HUES6 (cell line): ENCODE data around the gene RPP14.

Source experiments
- H3K27ac ChIP-seq: 2 replicates; pipeline ENCODE4 v1.7.0; 2013; ENCODE audit warnings: low read depth, mild to moderate bottlenecking, low read length, inconsistent platforms
- H3K27me3 ChIP-seq: 2 replicates; pipeline ENCODE4 v1.6.1; 2013; ENCODE audit warnings: low read length; ENCODE audit not compliant: control insufficient read depth, insufficient read depth
- H3K36me3 ChIP-seq: 2 replicates; pipeline ENCODE4 v1.6.1; 2013; ENCODE audit warnings: low read length; ENCODE audit not compliant: control insufficient read depth, insufficient read depth
- H3K4me1 ChIP-seq: 2 replicates; pipeline ENCODE4 v1.6.1; 2013; ENCODE audit warnings: low read length; ENCODE audit not compliant: control insufficient read depth, insufficient read depth
- H3K4me3 ChIP-seq: 2 replicates; pipeline ENCODE4 v1.5.1; 2013; ENCODE audit warnings: low read depth, low read length
- H3K9ac ChIP-seq: one replicate; pipeline ENCODE4 v1.6.1; 2013; ENCODE audit warnings: mild to moderate bottlenecking, low read length
- H3K9me3 ChIP-seq: 2 replicates; pipeline ENCODE4 v1.6.1; 2013; ENCODE audit warnings: low read depth, low read length; ENCODE audit not compliant: control insufficient read depth, insufficient read depth

The RPP14 gene

DNA sequence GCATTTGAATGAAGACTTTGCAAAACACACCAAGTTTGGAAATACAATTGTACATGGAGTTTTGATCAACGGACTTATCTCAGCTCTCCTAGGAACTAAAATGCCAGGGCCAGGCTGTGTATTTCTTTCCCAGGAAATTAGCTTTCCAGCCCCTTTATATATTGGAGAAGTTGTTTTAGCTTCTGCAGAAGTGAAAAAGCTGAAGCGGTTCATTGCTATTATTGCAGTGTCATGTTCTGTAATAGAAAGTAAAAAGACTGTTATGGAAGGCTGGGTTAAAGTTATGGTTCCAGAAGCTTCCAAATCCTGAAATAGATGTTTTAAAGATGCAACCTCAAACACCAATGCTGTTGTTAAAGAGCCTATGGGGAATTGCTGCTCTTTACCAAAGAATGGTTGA lies 11.8 kb downstream of the RPP14 start:
- no peaks in the 10 kb centered on the region for H3K9me3 ChIP-seq
- H3K27ac ChIP-seq, result no peak overlapping the region
- H3K4me3 ChIP-seq, result no peak overlapping the region
- peaks cover 17% of the 10 kb centered on the region for H3K4me1 ChIP-seq
- no peaks in the 10 kb centered on the region for H3K27me3 ChIP-seq
- peaks cover 65% of the 10 kb centered on the region for H3K36me3 ChIP-seq
- H3K9ac ChIP-seq, result no peak overlapping the region

DNA sequence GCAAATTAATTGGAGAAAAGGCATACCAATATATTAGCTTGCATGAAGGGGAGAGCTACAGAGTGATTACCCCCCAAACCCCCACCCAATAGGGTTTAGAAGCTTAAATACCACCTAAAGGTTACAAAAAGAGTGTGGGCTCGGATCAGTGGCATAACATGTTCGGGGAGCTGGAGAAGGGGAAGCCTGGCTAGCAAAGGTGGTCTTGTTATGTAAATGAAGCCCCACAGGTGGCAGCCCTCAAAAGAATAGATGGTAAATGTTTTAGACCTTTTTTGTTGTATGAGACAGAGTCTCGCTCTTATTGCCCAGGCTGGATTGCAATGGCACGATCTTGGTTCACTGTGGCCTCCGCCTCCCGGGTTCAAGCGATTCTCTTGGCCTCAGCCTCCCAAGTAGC lies 15.7 kb downstream of the RPP14 start:
- Histone ChIP-seq H3K4me3 (no peak overlapping the region), H3K27ac (peak overlapping the region; percentile 66), H3K27me3 (no peaks in the 10 kb centered on the region), H3K36me3 (peaks cover 32% of the 10 kb centered on the region), H3K4me1 (peaks cover 21% of the 10 kb centered on the region), H3K9me3 (no peaks in the 10 kb centered on the region), H3K9ac (peak overlapping the region; percentile 19)

DNA sequence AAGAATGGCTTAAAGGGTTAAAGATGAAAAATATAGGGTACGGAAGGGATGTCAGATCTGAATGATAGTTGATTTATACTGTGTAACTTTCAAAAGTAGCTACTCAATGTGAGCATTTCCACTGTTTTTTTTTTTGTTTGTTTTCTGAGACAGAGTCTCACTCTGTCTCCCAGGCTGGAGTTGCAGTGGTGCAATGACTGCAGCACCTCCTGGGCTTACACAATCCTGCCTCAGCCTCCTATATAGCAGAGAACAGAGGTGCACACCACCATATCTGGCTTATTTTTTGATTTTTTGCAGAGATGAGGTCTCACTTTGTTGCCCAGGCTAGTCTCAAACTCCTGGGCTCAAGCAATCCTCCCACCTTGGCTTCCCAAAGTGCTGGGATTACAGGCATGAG lies 16.7 kb downstream of the RPP14 start:
- H3K9me3 ChIP-seq, result no peaks in the 10 kb centered on the region
- H3K27me3 ChIP-seq, result no peaks in the 10 kb centered on the region
- no peak overlapping the region for H3K4me3 ChIP-seq
- no peak overlapping the region for H3K9ac ChIP-seq
- peaks cover 22% of the 10 kb centered on the region for H3K36me3 ChIP-seq
- H3K27ac ChIP-seq, result 0 out of 2 replicates have a peak overlapping the region, but pooled peaks have one; percentile 66
- peaks cover 21% of the 10 kb centered on the region for H3K4me1 ChIP-seq

DNA sequence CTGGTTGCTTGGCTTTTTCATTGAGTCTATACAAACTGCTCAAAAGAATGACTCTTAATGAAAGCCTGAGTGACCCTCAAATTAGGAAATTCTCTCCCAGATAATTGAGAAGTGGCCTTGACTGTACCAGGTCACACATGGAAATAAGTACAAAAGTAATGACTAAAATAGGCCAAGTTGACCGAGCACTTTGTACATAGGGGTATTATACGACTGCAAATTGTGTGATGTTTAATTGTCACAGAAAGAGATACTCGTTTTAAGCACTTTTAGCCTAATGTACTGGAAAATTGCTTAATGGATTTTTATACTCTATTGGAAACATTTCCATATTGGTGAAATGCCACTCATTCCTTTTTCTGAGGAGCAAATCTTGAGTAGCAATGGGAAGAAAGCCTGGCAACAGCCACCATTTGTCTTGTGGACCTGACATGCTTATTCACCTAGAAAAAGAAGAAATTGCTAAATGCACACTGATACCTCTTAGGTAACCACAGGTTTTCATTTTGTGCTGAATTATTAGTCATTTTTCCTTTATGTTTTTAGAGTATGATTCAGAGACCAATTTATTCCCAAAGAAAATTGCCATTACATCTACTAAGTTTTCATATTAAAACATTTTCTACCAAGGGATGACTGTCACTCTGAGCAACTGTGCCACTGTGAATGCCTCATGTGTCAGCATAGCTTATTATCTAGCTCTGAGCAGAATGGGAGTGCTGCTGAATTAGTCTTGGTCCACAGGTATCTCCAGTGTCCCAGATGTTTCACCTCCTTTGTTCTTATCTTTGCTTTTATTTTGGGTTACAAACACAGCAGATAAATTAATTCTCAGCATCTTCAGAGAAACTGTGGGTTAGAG lies 17.7 kb downstream of the RPP14 start:
- Histone ChIP-seq H3K27me3 (no peaks in the 10 kb centered on the region), H3K27ac (no peak overlapping the region), H3K4me3 (no peak overlapping the region), H3K9me3 (no peaks in the 10 kb centered on the region), H3K9ac (no peak overlapping the region), H3K36me3 (peaks cover 15% of the 10 kb centered on the region), H3K4me1 (peaks cover 21% of the 10 kb centered on the region)

DNA sequence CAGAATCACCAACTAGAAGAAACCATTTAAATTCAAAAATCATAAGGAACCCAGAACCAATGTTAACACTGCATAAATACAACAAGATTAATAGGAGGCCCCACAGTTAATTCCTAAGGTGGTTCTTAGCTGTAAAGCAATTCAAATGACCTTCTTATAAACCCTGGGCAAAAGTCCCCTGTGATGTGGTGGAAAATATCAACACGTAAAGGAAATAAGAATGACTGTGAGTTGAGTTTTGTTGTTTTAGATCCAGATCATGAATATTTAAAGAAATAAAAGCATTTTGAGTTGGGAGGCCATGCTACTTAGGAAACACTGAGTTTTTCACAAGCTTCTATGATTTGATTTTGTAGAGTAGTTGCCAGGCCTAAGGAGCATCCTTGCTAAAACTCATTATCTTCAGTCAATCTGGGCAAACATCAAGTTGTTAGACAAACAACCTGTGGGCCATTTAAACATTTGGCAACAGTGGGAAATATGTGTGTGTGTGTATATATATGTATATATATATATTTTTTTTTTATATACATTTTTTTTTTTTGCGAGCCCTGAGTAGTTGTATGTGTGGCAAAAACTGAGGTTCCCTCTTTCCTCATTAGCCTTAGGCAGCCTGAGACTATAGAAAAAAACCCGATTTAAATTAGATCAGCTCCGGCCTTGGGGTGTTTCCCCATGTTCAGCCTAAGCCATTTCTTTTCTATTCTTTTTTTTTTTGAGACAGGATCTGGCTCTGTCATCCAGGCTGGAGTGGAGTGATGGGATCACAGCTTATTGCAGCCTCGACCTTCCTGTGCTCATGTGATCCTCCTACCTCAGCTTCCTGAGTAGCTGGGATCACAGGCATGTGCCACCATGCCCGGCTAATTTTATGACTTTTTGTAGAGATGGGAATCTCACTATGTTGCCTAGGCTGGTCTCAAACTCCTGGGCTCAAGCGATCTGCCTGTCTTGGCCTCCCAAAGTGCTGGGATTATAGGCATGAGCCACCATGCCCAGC lies 18.6 kb downstream of the RPP14 start:
- no peak overlapping the region for H3K27ac ChIP-seq
- no peaks in the 10 kb centered on the region for H3K9me3 ChIP-seq
- no peak overlapping the region for H3K9ac ChIP-seq
- peaks cover 21% of the 10 kb centered on the region for H3K4me1 ChIP-seq
- H3K36me3 ChIP-seq, result peaks cover 6% of the 10 kb centered on the region; the same call in 1 of the 2 replicates
- no peaks in the 10 kb centered on the region for H3K27me3 ChIP-seq
- no peak overlapping the region for H3K4me3 ChIP-seq

DNA sequence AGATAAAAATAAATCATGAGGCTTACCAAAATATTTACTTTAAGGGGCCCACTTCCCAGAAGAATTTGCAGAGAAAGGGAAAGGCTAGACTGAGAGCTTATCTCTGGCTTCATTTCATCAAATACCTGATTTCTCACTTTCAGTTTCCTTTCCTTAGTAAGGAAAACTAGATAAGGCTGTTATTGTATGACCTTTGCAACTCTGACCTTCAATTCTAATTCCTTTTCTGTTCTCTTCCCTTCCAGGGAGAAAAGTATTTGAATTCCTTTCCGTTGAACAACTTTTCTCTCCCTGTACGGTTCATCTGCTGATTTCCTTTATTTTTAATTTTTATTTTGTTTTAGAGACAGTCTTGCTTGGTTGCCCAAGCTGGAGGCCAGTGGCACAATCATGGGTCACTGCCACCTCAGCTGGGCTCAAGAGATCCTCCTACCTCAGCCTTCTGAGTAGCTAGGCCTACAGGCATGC lies 19.5 kb downstream of the RPP14 start:
- no peaks in the 10 kb centered on the region for H3K27me3 ChIP-seq
- H3K36me3 ChIP-seq, result 0 out of 2 replicates have a peak, but pooled peaks cover 3% of the 10 kb centered on the region
- H3K9ac ChIP-seq, result no peak overlapping the region
- H3K9me3 ChIP-seq, result no peaks in the 10 kb centered on the region
- no peak overlapping the region for H3K27ac ChIP-seq
- peaks cover 21% of the 10 kb centered on the region for H3K4me1 ChIP-seq
- H3K4me3 ChIP-seq, result no peak overlapping the region

DNA sequence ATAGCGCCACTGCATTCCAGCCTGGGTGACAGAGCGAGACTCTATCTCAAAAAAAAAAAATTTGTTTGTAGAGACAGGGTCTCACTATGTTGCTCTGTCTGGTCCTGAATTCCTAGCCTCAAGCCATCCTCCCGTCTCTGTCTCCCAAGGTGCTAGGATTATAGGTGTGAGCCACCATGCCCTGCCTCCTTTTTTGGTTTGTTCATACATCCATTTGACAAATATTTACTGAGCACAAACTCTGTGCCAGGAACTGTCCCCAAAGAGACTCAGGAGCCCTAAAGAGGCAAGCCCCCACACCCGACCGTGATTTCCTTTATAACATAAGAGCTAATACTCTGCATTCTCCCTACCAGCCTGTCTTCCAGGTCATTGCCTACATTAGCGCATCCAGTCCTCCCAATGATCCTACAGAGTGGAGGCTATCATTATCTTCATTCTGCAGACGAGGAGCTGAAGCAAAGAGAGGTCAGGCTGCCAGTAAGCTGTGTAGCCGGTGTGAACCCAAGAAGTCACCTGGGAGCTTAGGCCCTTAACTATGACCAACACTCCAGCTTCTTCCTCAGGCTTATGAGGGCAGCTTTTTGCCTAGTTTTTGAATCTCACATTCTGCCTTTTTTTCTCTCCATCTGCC lies 20.3 kb downstream of the RPP14 start:
- Histone ChIP-seq H3K9me3 (no peaks in the 10 kb centered on the region), H3K4me3 (no peak overlapping the region), H3K4me1 (peaks cover 17% of the 10 kb centered on the region), H3K36me3 (no peaks in the 10 kb centered on the region), H3K9ac (no peak overlapping the region), H3K27me3 (no peaks in the 10 kb centered on the region), H3K27ac (no peak overlapping the region)

DNA sequence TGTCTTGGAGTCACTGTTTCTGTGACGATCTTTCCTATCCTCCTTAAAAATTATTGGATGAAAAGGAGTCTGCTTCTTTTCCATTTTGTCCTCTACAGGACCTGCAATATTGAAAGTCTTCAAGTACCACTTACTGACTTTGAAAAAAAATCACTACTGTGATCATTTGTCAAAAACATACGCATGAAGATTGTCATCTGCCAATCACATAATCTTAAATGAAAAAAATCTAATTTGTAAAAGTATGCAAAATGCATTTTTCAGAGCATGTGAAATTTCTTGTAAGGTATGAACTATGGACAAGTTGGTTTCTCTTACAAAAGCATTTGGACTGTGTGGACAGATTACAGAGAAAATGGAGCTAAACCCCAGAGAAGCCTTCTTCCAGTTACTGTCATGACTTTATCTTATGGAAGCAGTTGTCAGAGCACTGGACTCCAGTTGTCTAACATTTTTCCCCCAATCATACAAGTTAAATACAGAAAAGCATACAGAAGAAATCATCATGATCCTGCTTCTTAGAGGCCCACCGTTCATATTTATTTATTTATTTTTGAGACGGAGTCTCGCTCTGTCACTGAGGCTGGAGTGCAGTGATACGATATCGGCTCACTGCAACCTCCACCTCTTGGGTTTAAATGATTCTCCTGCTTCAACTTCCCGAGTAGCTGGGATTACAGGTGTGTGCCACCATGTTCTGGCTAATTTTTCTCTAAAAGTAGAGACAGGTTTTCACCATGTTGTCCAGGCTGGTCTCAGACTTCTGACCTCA lies 23.3 kb downstream of the RPP14 start:
- H3K27me3 ChIP-seq, result peaks cover 13% of the 10 kb centered on the region
- H3K9ac ChIP-seq, result no peak overlapping the region
- H3K4me3 ChIP-seq, result no peak overlapping the region
- no peaks in the 10 kb centered on the region for H3K9me3 ChIP-seq
- H3K27ac ChIP-seq, result no peak overlapping the region
- no peaks in the 10 kb centered on the region for H3K36me3 ChIP-seq
- peaks cover 11% of the 10 kb centered on the region; the same call in 1 of the 2 replicates for H3K4me1 ChIP-seq

DNA sequence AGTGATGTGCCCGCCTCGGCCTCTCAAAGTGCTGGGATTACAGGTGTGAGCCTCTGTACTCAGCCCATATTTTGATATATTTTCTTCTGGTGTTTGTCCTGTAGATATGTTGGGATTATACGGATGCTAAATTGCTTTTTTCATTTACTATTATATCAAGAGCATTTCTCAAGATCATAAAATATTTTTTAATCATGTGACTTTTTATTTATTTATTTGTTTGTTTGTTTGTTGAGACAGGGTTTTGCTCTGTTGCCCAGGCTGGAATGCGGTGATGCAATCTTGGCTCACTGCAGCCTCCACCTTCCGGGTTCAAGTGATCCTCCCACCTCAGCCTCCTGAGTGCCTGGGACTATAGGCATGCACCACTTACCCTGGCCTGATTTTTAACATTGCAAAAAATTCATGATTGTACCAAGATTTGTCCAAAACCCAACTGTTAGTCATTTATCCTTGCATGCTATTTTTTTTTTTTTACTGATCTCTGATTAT lies 23.9 kb downstream of the RPP14 start:
- no peak overlapping the region for H3K27ac ChIP-seq
- no peak overlapping the region for H3K9ac ChIP-seq
- H3K4me1 ChIP-seq, result peaks cover 11% of the 10 kb centered on the region; the same call in 1 of the 2 replicates

DNA sequence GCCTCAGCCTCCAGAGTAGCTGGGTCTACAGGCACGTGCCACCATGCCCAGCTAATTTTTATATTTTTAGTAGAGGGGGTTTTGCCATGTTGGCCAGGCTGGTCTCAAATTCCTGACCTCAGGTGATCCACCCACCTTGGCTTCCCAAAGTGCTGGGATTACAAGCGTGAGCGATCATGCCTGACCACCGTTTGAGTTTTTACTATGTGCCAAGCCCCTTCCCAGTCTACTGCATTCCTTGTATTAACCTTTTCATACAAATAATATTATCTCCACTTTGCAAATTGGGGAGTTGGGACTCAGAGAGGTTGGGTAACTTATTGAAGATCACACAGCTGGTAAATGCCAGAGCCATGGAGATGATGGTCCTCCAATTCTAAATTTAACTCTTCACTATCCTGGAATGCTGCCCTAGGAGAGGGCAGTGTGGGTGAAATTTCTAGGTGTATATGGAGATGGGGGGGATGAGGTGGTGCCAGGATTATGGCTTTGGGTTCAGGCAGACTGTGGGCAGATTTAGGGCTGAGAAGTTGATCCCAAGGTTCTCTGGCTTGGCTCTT lies 25.6 kb downstream of the RPP14 start:
- H3K4me3 ChIP-seq, result no peak overlapping the region
- H3K27ac ChIP-seq, result no peak overlapping the region
- no peaks in the 10 kb centered on the region for H3K9me3 ChIP-seq
- H3K36me3 ChIP-seq, result no peaks in the 10 kb centered on the region
- H3K4me1 ChIP-seq, result peaks cover 11% of the 10 kb centered on the region; the same call in 1 of the 2 replicates
- H3K27me3 ChIP-seq, result peaks cover 13% of the 10 kb centered on the region
- no peak overlapping the region for H3K9ac ChIP-seq

More for the DNA sequence above, 23.9 kb downstream of the RPP14 start:
- Histone ChIP-seq H3K9me3 (no peaks in the 10 kb centered on the region), H3K36me3 (no peaks in the 10 kb centered on the region), H3K27me3 (peaks cover 13% of the 10 kb centered on the region), H3K4me3 (no peak overlapping the region)
